Activated CD4-positive, alpha-beta T cell treated with anti-CD3 and anti-CD28 coated beads, Interleukin-2, amount 10 ng/mL, durations not matched to agents 24 days and 14 days (primary cell): ENCODE results near the gene GIN1. TPM values are rescaled to one million over a fixed set of nuclear protein-coding genes. Genes with fewer than 3 reads are reported as not detected.

Experiments used
- DNase-seq: peaks from one replicate; pipeline ENCODE4 v3.0.0; 2022
- H3K27ac Mint-ChIP-seq: one replicate; pipeline ENCODE4 v1.8.0; 2022; ENCODE audit warnings: mild to moderate bottlenecking, mixed read lengths
- H3K27me3 Mint-ChIP-seq: one replicate; pipeline ENCODE4 v1.8.0; 2022; ENCODE audit warnings: mixed read lengths
- H3K36me3 Mint-ChIP-seq: one replicate; pipeline ENCODE4 v1.8.0; 2022; ENCODE audit warnings: low read depth, mild to moderate bottlenecking, mixed read lengths
- H3K4me1 Mint-ChIP-seq: one replicate; pipeline ENCODE4 v1.8.0; 2021; ENCODE audit warnings: mixed read lengths
- H3K4me3 Mint-ChIP-seq: one replicate; pipeline ENCODE4 v1.8.0; 2022; ENCODE audit warnings: mild to moderate bottlenecking, moderate library complexity, mixed read lengths
- H3K9me3 Mint-ChIP-seq: one replicate; pipeline ENCODE4 v1.8.0; 2021; ENCODE audit warnings: mixed read lengths
- intact Hi-C: fragments of 100-400 bp; cut with micrococcal nuclease; formaldehyde crosslinking; loops from one replicate; pipeline ENCODE4 v1.15.1; 2023
- total RNA-seq: library from RNA; stranded (reverse); gene quantifications from 2 replicates; pipeline ENCODE4 v1.2.3, GENCODE V29; 2022

Gene GIN1
- total RNA-seq, 1 donor from 2014 or later = 7.5 TPM

DNA sequence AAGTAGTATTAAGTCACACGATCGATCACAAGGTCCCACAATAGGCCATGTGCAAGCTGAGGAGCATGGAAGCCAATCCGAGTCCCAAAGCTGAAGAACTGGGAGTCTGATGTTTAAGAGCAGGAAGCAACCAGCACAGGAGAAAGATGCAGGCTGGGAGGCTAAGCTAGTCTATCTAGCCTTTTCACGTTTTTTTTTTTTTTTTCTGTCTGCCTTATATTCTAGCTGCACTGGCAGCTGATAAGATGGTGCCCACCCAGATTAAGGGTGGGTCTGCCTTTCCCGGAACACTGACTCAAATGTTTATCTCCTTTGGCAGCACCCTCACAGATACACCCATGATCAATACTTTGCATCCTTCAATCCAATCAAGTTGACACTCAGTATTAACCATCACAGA is 6.6 kb upstream of the GIN1 start:
- Mint-ChIP-seq H3K36me3 (peaks cover 18% of the 10 kb centered on the region), H3K27ac (no peak overlapping the region), H3K4me1 (peaks cover 20% of the 10 kb centered on the region), H3K4me3 (no peak overlapping the region), H3K27me3 (no peaks in the 10 kb centered on the region), H3K9me3 (no peaks in the 10 kb centered on the region)
- no peak for DNase-seq
- intact Hi-C loops = no loop called here

DNA sequence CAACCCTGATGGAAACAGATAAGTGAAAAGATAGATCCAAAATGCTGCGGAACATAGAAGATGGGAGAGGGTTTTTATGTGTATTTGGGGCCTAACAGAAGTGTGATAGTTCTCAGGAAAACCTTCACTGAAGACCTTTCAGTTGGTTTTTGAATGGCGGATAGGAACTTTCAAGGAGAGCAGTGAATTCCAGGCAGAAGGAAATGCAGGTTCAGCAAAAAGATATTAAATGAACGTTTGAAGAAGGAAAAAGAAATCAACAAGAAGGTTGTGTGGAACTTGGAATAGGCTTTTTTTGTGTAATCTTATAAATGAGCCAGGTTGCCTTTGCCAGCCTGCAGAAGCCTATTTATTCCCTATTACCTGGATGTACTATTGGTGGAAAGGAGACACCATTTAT is 2.3 kb upstream of the GIN1 start:
- Mint-ChIP-seq H3K9me3 (no peaks in the 10 kb centered on the region), H3K4me3 (no peak overlapping the region), H3K4me1 (peaks cover 27% of the 10 kb centered on the region), H3K27me3 (no peaks in the 10 kb centered on the region), H3K27ac (no peak overlapping the region), H3K36me3 (peaks cover 8% of the 10 kb centered on the region)
- intact Hi-C loops = loop anchor here (5.0 kb wide), 1 partner anchor 100 kb away; no protein-coding TSS in a partner anchor
- DNase-seq = no peak

DNA sequence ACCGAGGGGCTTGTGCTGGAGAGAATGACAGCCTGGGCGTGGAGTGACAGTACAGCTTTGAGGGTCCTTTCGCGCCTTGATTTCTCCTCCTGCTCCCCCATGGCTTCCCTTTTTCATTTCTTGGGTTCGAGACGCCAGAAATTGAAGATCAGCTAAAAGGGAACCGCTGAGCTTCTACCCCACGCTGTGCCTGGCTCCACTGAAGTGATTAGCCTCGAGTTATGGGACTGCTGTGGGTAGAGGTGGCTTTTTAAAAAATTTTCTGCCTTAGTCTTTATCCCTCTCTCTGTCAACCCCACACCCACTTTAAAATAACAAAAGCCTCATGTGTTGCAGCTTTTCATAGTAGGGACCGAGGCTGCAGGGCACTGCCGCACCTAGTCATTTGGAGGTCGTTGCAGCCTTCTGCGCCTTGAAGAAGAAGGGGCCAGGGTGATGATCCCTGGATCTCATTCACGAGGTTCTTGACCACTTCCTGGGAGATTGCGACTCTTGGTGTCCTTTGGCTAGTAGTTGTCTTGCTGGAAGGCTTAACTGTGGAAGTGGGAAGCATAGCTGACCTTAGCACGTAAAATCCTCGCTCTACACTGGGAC is 766 bp upstream of the GIN1 start:
- intact Hi-C loops = loop anchor here (1.0 to 5.0 kb wide), 7 partner anchors 10 to 364 kb away; partner anchors contain the start of gene MACIR
- Mint-ChIP-seq H3K9me3 (no peaks in the 10 kb centered on the region), H3K27me3 (no peaks in the 10 kb centered on the region), H3K27ac (peak overlapping the region; percentile 97), H3K4me3 (peak overlapping the region; percentile 88), H3K4me1 (peaks cover 30% of the 10 kb centered on the region), H3K36me3 (peaks cover 6% of the 10 kb centered on the region)
- DNase-seq = peak; percentile 71

DNA sequence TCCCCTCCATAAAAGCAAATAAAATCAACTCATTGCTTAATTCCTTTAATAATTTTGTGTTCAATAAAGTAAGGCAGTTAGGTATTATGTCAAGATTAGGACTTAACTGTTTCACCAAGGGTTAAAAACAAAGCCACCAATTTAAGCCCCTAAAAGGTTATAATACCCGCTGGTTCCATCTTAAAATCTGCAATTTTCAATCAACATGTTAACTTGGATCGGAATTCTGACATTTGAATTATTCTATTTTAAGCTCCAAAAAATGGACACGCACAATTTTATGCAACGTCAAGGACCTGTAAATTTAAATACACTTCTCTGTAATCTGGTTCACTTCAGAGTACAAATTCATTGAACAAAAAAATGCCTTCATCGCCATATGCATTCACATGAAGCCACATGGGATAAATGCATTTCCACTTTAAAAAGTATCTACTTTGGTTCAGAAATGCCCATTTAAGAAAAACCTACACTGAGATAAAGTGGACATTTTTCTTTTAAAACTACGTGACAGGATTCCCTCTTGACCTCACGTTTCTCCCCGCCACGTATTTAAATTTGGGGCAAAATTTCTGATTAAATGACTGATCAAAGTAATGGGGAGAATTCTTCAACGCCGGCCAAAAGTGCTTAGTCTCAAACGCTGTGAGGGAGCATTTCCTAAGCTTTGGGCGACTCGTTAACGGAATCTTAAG is 721 bp downstream of the GIN1 start:
- peak overlapping the region; percentile 97 for H3K27ac Mint-ChIP-seq
- intact Hi-C loops = no loop called here

DNA sequence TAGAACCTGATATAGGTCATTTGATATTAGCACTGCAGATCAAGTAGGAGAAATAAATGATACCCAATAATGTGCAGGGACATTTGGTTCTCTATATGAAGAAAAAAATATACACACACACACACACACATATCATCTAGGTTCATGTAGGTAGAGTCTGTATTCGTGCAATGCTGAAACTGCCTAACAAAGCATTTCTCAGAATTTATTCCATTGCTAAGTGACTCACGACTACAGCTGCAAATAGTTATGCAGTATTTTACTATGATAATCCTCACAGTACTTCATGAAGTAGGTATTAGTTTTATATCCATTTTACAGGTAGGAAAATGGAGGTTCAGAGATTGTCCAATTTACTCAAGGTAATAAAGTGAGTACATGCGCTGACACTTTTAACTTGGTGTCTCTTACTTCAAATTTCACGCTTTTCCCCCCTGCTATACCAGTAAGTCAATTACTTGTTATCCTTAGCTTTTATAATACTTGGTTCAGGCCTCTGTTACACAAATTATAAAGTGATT is 2.4 kb downstream of the GIN1 start:
- H3K4me1 Mint-ChIP-seq = peaks cover 33% of the 10 kb centered on the region
- no peak overlapping the region for H3K4me3 Mint-ChIP-seq
- no peaks in the 10 kb centered on the region for H3K27me3 Mint-ChIP-seq
- intact Hi-C loops = no loop called here
- peaks cover 17% of the 10 kb centered on the region for H3K9me3 Mint-ChIP-seq
- no peak overlapping the region for H3K27ac Mint-ChIP-seq
- peaks cover 11% of the 10 kb centered on the region for H3K36me3 Mint-ChIP-seq
- no peak for DNase-seq

More for the DNA sequence above, 721 bp downstream of the GIN1 start:
- Mint-ChIP-seq H3K4me1 (peaks cover 36% of the 10 kb centered on the region), H3K36me3 (peaks cover 14% of the 10 kb centered on the region), H3K27me3 (no peaks in the 10 kb centered on the region), H3K4me3 (peak overlapping the region; percentile 88), H3K9me3 (peaks cover 7% of the 10 kb centered on the region)
- DNase-seq = no peak

DNA sequence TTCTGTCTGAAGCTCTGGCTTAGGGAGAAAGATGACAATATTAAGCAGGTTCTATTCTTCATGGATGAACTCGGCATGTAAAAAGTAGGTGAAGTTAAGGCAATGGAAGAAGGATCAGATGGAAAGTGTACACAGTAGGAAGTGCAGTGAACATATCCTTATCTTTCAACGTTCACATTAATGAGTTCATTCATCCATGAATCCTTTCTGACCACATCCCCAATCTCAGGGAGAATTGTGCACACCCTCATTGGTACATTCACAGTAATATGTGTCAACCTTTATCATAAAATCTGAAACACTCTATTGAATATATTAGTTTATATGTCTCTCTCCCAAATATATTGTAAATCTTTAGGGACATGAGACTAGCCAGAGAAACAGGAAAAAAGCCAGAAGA is 5.5 kb downstream of the GIN1 start:
- DNase-seq = no peak
- no peak overlapping the region for H3K4me3 Mint-ChIP-seq
- intact Hi-C loops = no loop called here
- H3K9me3 Mint-ChIP-seq = peaks cover 29% of the 10 kb centered on the region
- no peaks in the 10 kb centered on the region for H3K27me3 Mint-ChIP-seq
- H3K4me1 Mint-ChIP-seq = peaks cover 32% of the 10 kb centered on the region
- peaks cover 16% of the 10 kb centered on the region for H3K36me3 Mint-ChIP-seq
- no peak overlapping the region for H3K27ac Mint-ChIP-seq

DNA sequence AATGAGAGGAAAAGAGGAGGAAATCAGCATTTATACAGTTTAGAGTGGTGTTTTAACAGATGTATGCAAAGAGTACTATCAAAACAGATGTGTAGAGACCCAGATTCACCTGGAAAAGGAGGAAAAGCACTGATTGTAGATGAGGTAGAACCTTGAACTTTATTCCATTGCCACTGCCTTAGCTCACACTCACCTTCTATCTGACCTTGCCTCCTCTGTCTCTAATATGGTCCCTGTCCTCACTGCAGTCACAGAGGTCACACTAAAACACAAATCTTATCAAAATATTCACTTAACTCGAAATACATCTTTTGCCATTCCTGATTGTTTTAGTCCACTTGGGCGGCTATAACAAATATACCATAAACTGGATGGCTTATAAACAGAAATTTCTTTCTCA is 7.0 kb downstream of the GIN1 start:
- intact Hi-C loops = no loop called here
- Mint-ChIP-seq H3K36me3 (peaks cover 22% of the 10 kb centered on the region), H3K9me3 (peaks cover 29% of the 10 kb centered on the region), H3K4me3 (no peak overlapping the region), H3K4me1 (peaks cover 30% of the 10 kb centered on the region), H3K27me3 (no peaks in the 10 kb centered on the region), H3K27ac (peak overlapping the region; percentile 11)
- DNase-seq = no peak

DNA sequence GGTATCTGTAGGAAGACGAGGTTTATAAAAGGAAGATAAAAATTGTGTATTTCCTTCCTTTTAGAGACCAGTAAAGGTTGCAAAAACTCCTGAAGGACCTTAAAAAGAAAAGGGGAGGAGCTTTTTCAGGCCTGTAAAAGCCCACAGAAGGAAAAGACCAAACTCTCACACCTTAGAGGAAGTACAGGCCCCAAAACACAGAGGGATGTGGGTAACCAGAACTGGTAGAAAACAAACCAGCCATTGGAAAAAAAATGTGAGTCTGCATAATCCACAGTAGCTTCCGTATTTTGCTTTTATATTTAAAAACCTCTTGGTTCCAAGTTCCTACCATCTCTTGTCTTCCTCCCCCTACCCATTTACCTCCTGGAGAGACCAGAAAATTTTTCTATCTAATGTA is 8.5 kb downstream of the GIN1 start:
- Mint-ChIP-seq H3K9me3 (peaks cover 29% of the 10 kb centered on the region), H3K27me3 (no peaks in the 10 kb centered on the region), H3K4me1 (peaks cover 25% of the 10 kb centered on the region), H3K27ac (peak overlapping the region; percentile 83), H3K4me3 (peak overlapping the region; percentile 14), H3K36me3 (peaks cover 31% of the 10 kb centered on the region)
- intact Hi-C loops = no loop called here
- DNase-seq = peak; percentile 84

DNA sequence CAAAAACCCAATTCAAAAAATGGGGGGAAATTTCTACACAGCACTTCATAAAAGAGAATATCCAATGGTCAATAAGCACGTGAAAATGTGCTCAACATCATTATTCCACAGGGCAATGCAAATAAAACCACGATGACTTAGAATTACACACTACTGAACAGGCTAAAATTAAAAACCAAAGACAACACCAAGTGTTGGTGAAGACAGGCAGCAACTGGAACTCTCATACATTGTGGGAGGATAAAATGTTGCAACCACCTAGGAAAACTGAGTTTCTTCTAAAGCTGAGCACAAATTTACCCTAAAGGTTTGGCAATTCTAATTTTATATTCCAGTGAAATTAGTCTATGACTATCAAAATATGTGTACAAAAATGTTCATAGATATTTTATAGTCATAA is 9.5 kb downstream of the GIN1 start:
- DNase-seq = no peak
- Mint-ChIP-seq H3K36me3 (peaks cover 34% of the 10 kb centered on the region), H3K27ac (no peak overlapping the region), H3K27me3 (no peaks in the 10 kb centered on the region), H3K4me1 (peaks cover 23% of the 10 kb centered on the region), H3K4me3 (no peak overlapping the region), H3K9me3 (peaks cover 28% of the 10 kb centered on the region)
- intact Hi-C loops = no loop called here

DNA sequence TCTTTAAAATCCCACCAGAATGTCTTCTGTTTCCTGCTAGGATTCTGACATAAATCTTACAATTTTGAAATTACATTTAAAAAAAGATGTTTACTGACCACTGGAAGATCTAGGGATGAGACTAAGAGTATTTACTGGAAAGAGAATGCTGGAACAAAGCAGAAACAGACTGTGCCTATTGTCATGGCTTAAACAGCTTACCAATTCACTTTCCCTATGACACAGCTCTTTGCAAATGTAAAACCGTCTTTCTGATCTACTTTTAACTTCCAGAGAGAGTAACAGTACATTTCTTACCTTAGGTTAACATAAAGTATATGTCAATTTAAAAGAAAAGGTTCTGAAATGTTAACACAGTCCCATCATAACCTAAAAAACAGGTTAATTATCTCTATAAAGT is 10.7 kb downstream of the GIN1 start:
- Mint-ChIP-seq H3K4me3 (no peak overlapping the region), H3K27me3 (no peaks in the 10 kb centered on the region), H3K4me1 (peaks cover 20% of the 10 kb centered on the region), H3K9me3 (peaks cover 22% of the 10 kb centered on the region), H3K36me3 (peaks cover 29% of the 10 kb centered on the region), H3K27ac (no peak overlapping the region)
- intact Hi-C loops = no loop called here
- no peak for DNase-seq

DNA sequence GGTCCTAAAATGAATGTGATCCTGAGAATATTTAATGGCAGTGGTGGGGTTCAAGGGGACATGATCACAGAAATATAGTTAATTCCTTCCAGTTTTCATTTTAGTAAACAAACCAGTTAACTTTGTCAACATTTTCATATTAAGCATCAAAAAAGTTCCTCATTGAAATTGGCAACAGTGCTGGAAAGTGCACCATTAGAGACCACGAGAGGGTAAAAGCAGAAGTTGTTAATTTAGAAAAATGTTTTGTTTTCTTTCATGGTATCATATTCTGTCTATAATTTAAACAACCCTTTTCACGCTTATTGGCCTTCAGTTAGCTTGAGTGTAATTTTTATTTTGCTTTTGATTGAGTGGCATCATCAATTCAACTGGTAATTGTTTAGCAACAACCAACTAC is 11.9 kb downstream of the GIN1 start:
- Mint-ChIP-seq H3K4me1 (peaks cover 17% of the 10 kb centered on the region), H3K4me3 (no peak overlapping the region), H3K27me3 (no peaks in the 10 kb centered on the region), H3K9me3 (peaks cover 16% of the 10 kb centered on the region), H3K27ac (no peak overlapping the region), H3K36me3 (peaks cover 27% of the 10 kb centered on the region)
- intact Hi-C loops = no loop called here
- DNase-seq = no peak

DNA sequence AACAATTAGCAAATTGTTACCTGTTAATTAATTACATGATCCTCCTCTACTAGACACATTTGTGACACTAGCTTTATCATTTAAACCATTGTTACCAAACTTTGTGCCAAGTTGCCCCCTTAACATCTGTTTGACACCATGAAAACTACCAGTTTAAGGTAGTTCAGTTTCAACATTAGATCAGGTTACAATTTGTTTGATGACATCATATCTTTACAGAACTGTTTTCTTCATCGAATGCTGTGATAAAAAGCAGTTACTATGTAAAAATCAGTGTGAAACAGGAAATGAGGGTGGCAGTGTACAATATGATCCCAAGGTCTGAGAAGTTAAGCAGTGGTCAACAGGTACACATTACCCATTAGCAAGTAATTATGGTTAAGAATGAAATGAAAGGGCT is 17.7 kb downstream of the GIN1 start:
- Mint-ChIP-seq H3K27ac (no peak overlapping the region), H3K27me3 (no peaks in the 10 kb centered on the region), H3K4me1 (no peaks in the 10 kb centered on the region), H3K4me3 (no peak overlapping the region), H3K36me3 (peaks cover 21% of the 10 kb centered on the region), H3K9me3 (no peaks in the 10 kb centered on the region)
- intact Hi-C loops = no loop called here
- DNase-seq = no peak

DNA sequence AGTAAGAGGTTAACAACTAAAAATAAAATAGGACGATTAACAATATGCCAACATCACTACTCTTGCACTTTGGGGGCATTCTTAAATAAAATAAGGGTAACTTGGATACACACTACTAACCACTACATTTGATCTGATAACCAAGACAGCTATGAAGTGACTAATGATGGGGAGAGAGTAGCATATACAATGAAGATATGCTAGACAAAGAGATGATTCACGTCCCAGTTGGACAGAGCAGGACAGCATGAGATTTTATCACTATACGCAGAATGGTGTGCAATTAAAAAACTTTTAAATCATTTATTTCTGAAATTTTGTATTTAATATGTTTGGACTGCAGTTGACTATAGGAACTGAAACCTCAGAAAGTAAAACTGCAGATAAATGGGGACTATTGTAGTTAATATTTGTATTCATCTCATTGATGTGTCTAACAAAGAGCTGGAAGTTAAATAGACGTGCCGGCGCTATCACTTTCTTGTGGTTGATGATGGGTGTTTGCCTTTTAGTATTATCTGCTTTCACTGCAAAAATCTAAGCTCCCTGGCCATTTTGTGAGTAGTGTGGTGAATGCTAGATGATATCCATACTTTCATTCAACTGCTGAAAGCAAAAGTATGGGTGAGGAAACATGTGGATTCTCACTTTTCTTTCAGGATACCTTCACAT is 18.7 kb downstream of the GIN1 start:
- intact Hi-C loops = no loop called here
- no peaks in the 10 kb centered on the region for H3K27me3 Mint-ChIP-seq

DNA sequence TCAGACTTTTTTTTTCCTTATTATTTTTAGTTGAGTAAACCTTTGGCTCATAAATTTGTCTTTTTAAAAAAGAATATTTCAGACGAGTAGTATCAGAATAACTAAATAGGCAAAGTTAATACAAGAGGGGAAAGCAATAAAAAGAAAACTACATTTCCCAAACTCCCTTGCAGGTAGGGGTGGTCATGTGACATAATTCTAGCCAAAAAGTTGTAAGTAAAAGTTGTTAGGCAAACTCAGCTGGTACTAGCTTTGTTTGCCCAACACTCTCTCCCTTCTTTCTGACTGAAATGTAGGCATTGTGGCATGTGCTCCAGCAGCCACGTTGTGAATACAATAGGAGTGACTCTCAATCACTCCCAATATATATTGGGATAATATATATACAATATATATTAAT is 20.9 kb downstream of the GIN1 start:
- H3K36me3 Mint-ChIP-seq = peaks cover 16% of the 10 kb centered on the region
- intact Hi-C loops = no loop called here
- DNase-seq = no peak
- no peaks in the 10 kb centered on the region for H3K4me1 Mint-ChIP-seq
- no peak overlapping the region for H3K4me3 Mint-ChIP-seq
- H3K27me3 Mint-ChIP-seq = no peaks in the 10 kb centered on the region
- H3K9me3 Mint-ChIP-seq = no peaks in the 10 kb centered on the region
- no peak overlapping the region for H3K27ac Mint-ChIP-seq

More for the DNA sequence above, 18.7 kb downstream of the GIN1 start:
- peaks cover 20% of the 10 kb centered on the region for H3K36me3 Mint-ChIP-seq
- no peak for DNase-seq
- H3K9me3 Mint-ChIP-seq = no peaks in the 10 kb centered on the region
- no peaks in the 10 kb centered on the region for H3K4me1 Mint-ChIP-seq
- H3K4me3 Mint-ChIP-seq = no peak overlapping the region
- no peak overlapping the region for H3K27ac Mint-ChIP-seq
